HG02885 (cell line): ENCODE measurements around the gene MSX1.

Experiments
- ATAC-seq: cut with Tn5 transposase; IDR thresholded peaks from one replicate; pipeline ENCODE4 v1.9.1; 2021; ENCODE audit warnings: mild to moderate bottlenecking; ENCODE audit not compliant: unreplicated experiment, poor library complexity

MSX1 gene

DNA sequence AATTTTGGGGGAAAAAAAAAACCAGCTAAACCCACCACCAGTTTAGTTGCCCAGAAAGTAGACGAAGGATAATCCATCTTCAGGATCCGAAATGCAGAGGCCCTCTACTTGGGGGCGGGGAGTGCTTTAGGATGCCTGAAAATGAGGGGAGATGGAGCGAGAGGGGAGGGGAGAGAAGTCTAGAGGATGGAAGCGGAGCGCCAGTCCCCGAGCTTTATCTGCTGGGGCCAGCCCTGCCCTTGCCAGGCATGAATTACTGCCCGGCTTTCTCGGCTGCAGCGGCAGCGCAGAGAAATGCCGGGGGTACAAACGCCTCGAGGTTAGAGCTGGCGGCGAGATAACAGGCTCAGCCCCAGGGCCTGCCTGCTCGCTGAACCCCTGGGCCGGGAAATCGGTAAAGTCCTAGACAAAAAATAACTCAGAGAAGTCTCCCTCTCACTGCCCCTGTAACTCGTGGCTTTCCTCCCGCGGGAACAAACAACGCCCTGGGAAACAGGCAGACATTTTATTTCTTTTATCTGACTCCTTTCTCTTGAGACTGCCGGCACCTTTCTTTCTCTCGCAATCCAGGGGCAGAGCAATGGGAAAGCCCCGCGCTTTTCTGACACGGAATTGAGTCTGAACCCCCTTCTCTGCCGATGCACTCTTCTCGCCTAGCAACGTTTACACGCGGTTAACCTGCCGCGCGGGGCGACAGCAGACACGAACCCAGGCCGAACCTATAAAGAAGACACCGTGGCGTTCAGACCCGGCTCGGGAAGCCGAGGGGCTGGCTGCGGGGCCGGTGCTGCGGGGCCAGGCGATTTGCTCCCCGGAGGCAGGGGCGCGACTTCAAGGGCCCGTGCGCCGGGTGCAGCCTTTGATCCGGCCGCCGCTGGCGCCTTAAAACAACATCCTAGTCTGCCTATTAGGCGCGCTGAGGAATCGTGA is 3.1 kb upstream of the MSX1 start:
- no peak for ATAC-seq

DNA sequence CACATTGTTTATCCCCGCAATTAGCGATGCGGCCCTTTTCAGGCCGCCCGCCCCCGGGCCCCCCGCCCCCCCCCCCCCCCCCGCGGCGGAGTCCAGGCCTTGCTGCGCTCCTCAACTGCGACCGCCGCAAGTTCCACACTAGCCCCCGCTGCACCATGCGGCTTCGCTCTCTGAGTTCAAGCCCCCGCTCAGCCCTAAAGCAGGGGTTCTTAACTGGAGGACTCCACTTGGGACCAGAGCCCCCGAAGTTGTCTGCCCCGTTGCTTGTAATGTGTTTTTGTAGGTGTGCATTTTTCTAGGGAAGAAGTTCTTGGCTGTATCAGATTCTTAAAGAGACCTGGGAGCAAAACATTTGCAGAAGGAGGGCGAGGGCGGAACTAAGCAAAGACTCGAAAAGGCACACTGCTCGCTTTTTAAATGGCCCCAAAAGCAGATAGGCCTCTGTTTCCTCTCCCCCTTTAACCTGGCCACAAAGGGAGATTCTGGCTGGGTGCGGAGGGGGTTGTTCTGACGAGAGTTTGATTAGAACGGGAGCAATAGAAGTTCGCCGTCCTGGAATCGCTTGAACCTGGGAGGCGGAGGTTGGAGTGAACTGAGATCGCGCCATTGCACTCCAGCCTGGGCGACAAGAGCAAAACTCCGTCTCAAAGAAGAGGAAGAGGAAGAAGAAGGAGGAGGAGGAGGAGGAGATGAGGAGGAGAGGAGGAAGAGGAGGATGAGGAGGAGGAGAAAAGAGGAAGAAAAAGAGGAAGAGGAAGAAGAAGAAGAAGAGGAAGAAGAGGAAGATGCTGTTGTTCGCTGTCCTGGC is 2.3 kb upstream of the MSX1 start:
- ATAC-seq, result no peak

DNA sequence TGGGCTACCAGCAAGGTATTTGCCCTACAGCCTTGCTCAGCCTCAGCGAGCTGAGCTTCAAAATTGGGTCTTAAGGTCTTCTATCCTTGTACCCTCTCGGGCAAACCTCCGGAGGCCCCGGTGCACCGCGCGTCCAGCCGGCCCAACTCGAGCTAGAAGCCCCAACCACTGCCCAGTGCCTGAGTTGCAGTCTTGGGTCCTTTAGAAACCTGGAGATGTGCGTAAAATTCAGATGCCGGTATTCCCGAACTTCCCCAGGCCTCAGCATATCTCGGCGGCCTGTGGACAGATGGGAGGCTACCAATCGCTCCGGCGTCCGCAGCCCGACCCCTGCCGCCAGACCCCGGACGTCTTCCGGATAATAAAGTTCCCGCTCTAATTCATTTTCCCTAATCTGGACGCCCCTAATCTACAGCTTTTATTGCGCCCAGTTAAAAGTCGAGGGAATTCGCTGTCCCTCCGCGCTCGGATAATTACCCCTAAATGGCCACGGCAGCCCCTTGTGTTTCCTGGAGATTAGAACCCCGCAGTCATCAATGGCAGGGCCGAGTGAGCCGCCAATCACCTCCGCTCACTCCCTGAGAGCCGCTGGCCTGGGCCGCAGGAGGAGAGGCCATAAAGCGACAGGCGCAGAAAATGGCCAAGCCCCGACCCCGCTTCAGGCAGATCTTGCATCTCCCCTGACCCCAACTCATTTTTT is 1.5 kb upstream of the MSX1 start:
- ATAC-seq, result no peak

DNA sequence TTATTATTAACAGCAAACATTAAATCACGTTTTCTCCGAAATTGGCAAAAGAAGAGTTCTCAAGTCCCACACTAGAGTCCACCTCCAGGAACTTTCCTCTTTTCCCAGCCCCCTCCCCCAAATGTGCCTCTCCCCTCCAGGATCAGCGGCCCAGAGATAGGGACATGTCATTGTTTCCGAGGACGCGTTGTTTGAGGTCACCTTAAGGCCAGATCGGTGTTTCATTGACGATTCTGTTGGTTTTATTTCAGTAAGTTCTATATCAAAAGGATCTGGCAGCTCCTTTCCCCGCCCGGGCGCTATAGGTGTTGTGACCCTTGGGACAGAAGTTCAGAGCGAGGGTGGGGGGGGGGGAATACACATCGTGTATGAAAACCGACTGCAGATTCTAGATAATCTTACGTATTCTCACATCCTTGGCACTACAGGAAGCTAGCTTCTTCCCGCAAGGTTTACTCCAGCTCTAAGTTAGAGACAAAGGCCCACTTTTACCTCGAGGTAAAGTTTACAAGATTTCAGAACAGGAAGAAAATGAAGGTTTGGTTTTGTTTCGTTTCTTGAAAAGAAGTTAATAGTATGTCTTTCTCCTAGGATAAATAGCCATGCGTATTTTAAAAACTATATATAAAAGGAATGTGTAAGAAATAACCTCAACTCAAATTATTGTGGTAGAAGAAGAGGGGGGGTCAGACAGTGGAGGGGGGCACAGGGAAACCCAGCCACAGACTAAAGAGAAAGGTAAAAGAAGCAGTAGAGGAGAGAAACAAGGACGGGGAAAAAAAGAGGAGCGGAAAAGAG is 739 bp upstream of the MSX1 start:
- ATAC-seq, result no peak

DNA sequence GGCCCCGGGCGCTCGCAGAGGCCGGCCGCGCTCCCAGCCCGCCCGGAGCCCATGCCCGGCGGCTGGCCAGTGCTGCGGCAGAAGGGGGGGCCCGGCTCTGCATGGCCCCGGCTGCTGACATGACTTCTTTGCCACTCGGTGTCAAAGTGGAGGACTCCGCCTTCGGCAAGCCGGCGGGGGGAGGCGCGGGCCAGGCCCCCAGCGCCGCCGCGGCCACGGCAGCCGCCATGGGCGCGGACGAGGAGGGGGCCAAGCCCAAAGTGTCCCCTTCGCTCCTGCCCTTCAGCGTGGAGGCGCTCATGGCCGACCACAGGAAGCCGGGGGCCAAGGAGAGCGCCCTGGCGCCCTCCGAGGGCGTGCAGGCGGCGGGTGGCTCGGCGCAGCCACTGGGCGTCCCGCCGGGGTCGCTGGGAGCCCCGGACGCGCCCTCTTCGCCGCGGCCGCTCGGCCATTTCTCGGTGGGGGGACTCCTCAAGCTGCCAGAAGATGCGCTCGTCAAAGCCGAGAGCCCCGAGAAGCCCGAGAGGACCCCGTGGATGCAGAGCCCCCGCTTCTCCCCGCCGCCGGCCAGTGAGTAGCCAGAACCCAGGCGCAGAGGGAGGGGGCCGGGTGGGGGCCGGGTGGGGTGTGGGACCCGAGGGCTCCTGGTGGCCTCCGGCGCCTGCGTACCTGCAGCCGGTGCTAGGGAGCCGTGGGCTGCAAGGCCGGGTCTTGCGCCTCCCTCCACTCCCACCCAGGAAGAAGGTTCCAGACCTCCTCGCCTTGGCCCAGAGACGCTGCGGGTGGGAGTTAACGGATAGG is 534 bp downstream of the MSX1 start:
- peak; percentile 30 for ATAC-seq

DNA sequence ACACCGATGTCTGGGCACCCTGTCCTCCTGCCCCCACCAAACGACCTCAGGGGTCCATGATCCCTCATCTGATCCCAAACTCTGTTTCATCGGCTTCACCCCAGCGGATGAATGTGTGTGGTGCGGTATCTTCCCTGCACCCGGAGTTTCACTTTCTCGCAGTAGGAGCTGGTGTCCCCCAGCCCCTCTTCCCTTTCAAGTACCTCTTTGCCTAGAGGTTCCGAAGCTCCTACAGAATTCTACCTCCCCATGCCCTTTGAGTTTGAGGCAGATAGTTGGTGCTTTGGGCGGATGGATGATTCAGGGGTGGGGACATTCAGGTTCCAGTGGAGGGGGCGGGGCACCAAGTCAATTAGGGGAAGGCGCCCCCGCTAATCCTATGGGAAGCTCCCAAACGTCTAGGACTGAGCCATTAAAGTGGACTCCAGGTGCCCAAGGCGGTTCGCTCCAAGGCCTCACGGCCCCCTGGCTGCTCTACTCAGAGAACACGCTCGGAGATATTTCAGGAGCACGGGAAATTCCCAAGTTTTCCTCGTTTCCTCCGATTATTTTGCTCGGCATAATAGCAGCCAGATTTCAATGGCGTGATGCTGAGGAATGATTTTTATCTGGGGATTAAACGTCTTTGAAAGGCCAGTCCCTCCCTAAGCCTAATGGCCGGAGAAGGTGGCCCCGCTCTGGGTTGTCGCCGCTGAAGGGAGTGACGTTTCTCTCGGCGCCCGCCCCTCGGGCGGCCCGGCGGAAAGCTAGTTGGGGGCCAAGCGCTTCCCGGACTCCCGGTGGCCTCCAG is 1.3 kb downstream of the MSX1 start:
- no peak for ATAC-seq

DNA sequence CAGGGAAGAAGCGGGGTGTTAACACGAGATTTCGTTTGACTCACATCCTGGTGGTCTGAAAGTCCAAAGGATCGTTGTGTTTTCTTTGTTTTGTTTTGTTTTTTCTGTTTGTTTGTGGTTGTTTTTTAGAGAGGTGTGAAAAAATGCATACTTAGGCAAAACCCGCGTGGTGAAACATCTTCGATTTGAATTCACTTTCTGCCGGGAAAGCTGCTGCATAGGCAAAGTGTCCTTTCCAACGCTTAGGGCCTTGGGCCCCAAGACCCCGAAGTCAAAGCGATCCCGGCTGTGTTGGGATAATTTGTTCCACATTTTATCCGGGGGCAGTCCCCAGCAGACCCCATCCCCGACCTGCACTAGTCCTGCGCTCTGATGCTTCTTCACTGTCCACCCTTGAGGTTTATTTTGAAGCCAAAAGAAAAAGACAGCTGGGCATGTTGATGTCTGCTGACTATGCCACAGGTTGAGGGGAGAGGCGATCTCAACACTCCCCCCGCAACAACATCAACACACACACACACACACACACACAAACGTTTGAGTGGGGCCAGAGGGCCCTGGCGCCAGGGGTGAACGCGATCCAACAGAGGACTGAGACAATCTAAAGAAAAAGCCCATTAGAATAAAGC is 2.0 kb downstream of the MSX1 start:
- ATAC-seq, result no peak

DNA sequence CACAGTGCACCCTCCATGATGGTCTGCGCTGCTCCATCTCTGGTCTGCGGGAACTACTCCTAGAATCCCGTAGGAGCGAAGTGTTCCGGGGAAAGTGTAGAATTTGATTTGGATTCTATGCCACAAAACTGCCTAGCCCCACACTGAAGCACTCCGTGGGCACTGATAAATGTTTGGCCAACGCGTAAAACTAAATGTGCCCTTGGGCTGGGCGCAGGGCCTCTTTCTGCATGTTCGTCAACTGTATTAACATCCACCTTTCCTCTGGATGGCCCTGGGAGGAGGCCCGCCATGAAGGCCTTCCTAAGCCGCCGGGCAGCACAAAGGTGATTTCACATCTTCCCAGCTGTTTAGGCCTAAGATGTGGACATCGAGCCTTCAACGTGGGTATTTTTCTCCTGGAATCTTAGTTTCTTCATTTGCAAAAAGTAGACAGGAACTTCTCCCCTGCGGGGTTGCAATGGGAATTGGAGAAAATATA is 2.6 kb downstream of the MSX1 start:
- ATAC-seq, result no peak

DNA sequence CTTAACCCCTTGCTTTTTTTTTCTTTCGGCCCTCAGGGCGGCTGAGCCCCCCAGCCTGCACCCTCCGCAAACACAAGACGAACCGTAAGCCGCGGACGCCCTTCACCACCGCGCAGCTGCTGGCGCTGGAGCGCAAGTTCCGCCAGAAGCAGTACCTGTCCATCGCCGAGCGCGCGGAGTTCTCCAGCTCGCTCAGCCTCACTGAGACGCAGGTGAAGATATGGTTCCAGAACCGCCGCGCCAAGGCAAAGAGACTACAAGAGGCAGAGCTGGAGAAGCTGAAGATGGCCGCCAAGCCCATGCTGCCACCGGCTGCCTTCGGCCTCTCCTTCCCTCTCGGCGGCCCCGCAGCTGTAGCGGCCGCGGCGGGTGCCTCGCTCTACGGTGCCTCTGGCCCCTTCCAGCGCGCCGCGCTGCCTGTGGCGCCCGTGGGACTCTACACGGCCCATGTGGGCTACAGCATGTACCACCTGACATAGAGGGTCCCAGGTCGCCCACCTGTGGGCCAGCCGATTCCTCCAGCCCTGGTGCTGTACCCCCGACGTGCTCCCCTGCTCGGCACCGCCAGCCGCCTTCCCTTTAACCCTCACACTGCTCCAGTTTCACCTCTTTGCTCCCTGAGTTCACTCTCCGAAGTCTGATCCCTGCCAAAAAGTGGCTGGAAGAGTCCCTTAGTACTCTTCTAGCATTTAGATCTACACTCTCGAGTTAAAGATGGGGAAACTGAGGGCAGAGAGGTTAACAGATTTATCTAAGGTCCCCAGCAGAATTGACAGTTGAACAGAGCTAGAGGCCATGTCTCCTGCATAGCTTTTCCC is 3.4 kb downstream of the MSX1 start:
- no peak for ATAC-seq

DNA sequence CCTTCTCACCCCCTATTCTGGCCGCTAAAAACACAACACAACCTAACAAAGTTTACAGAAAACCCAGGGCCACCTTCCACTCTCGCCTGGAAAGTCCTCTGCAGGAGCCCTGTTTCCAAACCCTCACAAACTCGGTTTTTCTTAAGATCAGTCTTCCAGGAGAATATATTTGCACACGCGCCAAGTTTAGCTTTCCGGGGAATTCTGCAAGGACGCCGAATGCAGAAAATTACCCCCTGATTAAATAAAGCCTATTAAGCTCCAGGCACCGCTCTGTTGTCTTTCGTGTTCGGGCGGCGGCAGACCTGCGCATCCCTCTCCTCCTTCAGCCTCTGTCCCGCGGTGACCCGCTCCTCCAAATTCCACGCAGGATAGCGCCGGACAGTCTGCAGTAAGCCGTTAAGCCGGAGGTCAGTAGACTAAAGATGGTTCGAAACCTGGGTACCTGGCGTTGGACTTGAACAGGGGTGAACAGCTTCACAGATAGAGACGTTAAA is 5.0 kb downstream of the MSX1 start:
- no peak for ATAC-seq

DNA sequence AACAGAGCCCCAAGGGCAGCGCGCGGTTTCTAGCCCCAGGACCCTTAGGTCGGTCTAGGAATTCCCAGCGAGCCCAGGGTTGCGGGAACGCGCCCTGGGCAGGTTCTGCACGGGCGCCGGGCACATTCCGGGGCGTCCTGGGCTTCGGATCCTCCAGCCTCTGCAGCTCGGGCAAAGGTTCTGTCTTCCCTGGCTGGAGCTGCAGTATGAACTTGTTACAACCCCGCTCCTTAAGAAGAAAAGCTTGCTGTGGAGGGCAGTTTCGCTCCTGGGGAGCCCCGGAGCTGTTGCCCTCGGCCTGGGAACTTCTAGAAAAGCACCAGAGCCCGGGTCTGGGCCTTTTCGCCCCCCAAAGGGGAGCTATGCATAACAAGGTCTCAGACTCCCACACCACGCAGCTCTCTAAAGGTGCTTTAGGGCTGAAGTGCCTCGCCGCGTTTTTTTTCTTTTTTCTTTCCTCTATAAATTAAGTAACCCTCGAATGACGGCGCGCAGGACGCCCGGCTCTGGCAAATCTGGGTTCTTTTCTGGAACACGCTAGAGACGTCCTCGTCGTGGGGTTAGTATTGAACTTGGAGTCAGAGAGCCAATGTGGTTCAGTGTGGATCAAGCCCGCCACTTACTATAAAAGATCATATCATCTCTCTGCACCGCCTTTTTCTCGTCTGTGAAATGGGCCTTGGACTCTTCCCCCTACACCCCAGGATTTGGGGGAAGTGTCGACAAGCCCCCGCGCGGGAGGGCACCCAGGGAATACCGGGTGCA is 5.7 kb downstream of the MSX1 start:
- no peak for ATAC-seq

DNA sequence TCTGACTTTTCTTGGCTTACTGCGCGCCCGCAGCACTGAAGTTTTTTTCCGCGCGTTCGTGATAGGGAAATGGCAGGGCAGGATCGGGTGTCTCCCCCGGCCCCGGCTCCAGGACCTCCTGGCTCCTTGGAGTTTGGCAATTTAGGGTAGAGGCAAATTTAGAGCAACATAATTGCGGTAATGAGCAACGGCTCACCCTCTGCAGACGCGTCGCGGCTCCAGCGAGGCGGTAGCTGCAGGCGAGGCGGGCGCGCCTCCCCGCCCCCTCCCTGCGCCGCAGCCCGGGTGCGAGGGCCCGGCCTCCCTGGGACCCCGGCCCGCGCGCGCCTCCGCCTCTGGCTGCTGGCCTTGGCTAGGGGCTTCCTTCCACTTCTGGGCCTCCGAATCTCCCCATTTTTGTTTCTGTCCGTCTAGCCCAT is 6.2 kb downstream of the MSX1 start:
- ATAC-seq, result no peak

DNA sequence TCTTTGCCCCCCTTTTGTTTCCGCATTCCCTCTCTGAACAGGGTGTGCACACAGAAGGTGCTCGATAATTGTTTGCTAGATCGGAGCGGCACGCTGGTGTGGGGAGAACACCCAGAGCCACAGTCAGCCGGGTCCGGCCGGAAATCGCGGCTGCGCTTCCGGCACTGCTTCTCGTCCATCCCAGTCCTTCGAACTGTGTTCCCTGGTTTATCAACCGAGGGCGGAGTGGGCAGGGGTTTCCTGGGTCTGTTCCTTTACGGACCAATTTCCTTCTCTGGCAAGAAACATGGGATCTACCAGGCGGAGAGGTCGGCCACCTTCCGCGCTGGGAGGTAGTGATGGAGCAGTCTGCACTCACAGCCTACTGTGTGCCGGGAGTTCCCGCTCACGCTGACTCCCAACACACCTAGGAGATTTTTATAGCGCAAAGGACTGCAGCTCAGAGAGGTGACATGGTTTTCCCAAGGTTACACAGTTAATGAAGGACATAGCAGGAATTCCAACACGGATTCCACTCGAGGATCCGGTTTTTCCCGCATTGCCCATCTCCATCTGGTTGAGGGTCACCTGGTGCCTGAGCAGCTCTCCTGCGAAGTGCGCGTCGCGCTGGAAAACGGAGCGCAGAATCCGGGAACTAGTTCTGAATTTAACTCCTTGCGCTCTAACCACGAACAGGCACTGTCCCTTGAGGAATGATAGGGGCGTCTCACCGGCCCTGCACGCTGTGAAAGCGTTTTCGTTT is 6.8 kb downstream of the MSX1 start:
- ATAC-seq, result no peak

DNA sequence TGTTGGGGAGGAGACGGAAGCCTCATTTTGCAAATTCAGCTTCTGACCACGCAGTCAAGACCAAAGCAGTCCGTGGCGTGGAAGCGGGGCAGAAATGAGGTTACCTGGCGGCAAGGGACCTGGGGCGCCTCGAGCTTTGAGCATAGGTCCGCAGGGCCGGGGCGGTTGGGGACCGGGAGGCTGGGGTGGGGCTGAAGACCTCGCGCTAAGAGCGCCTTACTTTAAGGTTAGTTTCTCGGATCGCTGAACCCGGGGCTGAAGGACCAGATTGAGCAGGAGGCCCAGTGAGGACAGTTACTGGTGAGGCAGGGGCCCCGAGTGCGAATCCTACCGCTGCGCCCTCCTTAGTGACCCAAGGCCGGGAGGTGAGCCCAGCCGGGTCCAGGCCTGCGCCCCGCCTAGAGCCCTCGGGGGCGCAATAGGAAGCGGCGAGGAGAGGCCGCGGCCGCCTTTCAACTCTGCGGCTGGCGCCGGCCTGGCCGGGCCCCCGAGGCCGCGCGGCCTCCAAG is 7.5 kb downstream of the MSX1 start:
- ATAC-seq, result no peak

DNA sequence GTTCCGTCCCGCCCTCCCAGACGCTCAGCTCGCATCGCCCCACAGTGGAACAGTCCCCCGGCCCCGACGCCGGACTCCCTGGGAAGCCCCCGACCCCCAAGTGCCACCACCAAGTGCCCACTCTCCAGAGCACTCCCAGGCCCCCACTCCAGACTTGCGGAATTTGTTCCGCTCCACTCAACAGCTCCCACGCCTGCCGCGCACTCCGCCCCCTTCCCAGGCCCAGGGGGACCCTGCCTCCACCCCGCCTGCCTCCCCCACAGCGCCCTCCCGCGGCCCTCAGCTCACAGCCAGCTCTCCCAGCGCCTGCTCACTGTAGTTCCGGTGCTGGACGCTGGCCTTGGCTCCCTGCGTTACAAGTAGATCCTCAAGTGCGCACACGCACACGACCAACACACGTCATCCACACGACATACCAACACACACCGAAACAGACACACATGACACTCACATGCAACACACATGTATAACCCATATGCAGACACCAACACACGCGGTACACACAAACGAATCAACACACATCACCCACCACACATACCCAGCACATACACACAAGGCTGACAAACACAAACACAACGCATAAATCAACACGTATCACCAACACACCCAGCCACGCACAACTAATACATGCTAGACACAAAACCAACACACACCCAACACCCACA is 8.0 kb downstream of the MSX1 start:
- ATAC-seq, result no peak
